Measurements from ENCODE around the gene UEVLD. TPM values are rescaled to one million over a fixed set of nuclear protein-coding genes. Genes with fewer than 3 reads are reported as not detected.

The UEVLD gene
- total RNA-seq, 4 donors from 2014 or later, result 19.5 to 37.9 (median 35.4) TPM

DNA sequence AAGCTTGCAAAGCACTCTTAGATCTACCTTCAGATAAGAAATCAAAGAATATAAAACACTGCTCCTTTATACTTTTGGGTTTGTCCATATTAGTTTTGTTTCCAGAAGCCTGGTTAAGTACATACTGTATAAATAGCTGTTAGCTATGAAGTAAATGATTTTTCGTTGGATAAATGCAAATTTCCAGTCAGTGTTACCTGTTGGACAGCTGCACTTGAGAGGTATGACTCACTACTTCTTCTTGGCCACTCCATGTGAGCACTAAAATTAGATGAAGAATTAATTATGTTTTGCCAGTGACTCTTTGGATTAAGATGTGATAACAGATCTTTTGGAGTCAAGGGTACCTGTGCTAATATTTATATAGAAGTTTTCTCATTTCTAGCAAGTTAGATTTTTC, 52.3 kb downstream of the UEVLD start:
- H3K4me1 ChIP-seq, result no peaks in the 10 kb centered on the region
- no peaks in the 10 kb centered on the region for H3K9me3 ChIP-seq
- no peak overlapping the region for H3K4me3 ChIP-seq (replicated peaks in 1 of 3)
- no peak overlapping the region for H3K27ac ChIP-seq
- WGBS, 2 donors, result 80 to 89% methylated on average over 1 of the region's 1 CpG
- no peaks in the 10 kb centered on the region for H3K27me3 ChIP-seq
- TF ChIP-seq POLR2A (IDR thresholded peaks at IDR 0.05), result no peak
- TF ChIP-seq, protein P1, sequence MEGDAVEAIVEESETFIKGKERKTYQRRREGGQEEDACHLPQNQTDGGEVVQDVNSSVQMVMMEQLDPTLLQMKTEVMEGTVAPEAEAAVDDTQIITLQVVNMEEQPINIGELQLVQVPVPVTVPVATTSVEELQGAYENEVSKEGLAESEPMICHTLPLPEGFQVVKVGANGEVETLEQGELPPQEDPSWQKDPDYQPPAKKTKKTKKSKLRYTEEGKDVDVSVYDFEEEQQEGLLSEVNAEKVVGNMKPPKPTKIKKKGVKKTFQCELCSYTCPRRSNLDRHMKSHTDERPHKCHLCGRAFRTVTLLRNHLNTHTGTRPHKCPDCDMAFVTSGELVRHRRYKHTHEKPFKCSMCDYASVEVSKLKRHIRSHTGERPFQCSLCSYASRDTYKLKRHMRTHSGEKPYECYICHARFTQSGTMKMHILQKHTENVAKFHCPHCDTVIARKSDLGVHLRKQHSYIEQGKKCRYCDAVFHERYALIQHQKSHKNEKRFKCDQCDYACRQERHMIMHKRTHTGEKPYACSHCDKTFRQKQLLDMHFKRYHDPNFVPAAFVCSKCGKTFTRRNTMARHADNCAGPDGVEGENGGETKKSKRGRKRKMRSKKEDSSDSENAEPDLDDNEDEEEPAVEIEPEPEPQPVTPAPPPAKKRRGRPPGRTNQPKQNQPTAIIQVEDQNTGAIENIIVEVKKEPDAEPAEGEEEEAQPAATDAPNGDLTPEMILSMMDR (IDR thresholded peaks at IDR 0.05), result no peak
- no peak for DNase-seq
- intact Hi-C loops (cut with DNase I), result loop anchor here (10.0 kb wide), 1 partner anchor 99 kb away; the partner anchor contains the start of gene SPTY2D1
- H3K36me3 ChIP-seq, result peaks cover 0 to 7% of the 10 kb centered on the region in 2 donors

DNA sequence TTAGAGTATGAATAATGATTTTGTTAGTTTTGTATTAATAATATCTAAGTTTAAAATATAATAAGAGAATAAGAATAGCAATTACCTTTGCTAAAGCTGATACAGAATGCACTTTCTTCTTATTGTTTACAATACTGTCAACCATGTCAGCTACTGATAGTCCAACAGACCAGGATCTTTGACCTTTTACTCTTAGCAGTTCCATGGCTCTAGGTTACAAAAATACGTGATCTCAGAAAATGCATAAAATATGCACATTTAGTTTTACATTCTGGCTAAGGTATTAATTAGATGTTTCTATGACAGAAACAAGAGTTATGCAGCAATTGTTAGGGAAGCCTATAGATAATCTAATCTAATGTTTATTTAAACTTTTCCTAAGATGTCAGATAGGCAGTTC, 54.3 kb downstream of the UEVLD start:
- no peak for TF ChIP-seq POLR2A (IDR thresholded peaks at IDR 0.05)
- TF ChIP-seq, protein P1 (IDR thresholded peaks at IDR 0.05), result no peak
- peaks cover 0 to 7% of the 10 kb centered on the region in 2 donors for H3K36me3 ChIP-seq
- WGBS, 2 donors, result 91 to 92% methylated on average over 1 of the region's 1 CpG
- H3K27ac ChIP-seq, result no peak overlapping the region
- no peaks in the 10 kb centered on the region for H3K4me1 ChIP-seq
- no peak overlapping the region for H3K4me3 ChIP-seq (replicated peaks in 1 of 3)
- no peak for DNase-seq
- no peaks in the 10 kb centered on the region for H3K27me3 ChIP-seq
- intact Hi-C loops (cut with DNase I), result loop anchor here (10.0 kb wide), 1 partner anchor 101 kb away; the partner anchor contains the start of gene SPTY2D1
- H3K9me3 ChIP-seq, result no peaks in the 10 kb centered on the region

DNA sequence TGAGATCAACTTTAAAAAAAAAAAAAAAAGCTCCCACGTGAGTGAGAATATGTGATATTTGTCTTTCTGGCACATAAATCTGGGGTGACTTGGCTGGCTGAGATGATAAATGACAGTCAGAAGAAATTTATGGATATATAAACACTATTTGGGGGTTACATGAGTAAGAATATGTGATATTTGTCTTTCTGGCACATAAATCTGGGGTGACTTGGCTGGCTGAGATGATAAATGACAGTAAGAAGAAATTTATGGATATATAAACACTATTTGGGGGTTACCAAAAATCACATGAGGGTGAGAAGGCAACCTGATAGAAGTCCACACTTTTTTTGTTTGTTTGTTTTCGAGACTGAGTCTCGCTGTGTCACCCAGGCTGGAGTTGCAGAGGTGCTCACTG, 55.2 kb downstream of the UEVLD start:
- Histone ChIP-seq H3K27me3 (no peaks in the 10 kb centered on the region), H3K4me1 (no peaks in the 10 kb centered on the region), H3K4me3 (replicated peaks in 1 of 3) (no peak overlapping the region), H3K27ac (no peak overlapping the region), H3K9me3 (no peaks in the 10 kb centered on the region), H3K36me3 (peaks cover 0 to 7% of the 10 kb centered on the region in 2 donors)
- no peak for TF ChIP-seq POLR2A (IDR thresholded peaks at IDR 0.05)
- TF ChIP-seq, protein P1 (IDR thresholded peaks at IDR 0.05), result no peak
- intact Hi-C loops (cut with DNase I), result loop anchor here (10.0 kb wide), 1 partner anchor 101 kb away; the partner anchor contains the start of gene SPTY2D1
- DNase-seq, result no peak
- WGBS, 2 donors, result 91 to 94% methylated on average over 3 of the region's 3 CpGs

DNA sequence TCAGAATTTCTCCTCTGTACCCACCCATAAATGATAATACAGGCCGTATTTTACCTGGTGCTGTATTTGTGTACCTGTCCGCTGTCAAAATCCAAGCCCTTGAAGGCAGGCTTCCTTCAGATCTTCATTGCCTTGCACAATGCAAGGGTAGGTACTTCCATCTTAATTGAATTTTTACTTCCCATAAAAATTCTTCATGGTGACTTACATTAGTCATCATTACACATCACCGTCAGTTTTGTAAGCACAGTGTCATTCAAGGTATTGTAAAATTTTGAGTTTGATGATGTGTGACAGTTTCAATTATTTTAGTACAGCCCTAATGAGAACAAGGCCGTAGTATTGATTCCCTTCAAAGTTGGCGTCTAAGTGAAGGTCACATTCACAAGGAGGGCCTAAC, 61.0 kb downstream of the UEVLD start:
- H3K4me1 ChIP-seq, result peaks cover 0 to 4% of the 10 kb centered on the region in 2 donors
- TF ChIP-seq POLR2A (IDR thresholded peaks at IDR 0.05), result no peak
- TF ChIP-seq, protein P1 (IDR thresholded peaks at IDR 0.05), result no peak
- DNase-seq, result no peak
- peak overlapping the region; percentile 89 to 93 (median 91) for H3K27ac ChIP-seq
- 36 to 46% methylated on average over 5 of the region's 5 CpGs for WGBS, 2 donors
- peak overlapping the region; percentile 77 to 87 (median 84) for H3K4me3 ChIP-seq (replicated peaks in 1 of 3)
- H3K9me3 ChIP-seq, result no peaks in the 10 kb centered on the region
- no peaks in the 10 kb centered on the region for H3K27me3 ChIP-seq
- H3K36me3 ChIP-seq, result no peaks in the 10 kb centered on the region
- intact Hi-C loops (cut with DNase I), result no loop called here

DNA sequence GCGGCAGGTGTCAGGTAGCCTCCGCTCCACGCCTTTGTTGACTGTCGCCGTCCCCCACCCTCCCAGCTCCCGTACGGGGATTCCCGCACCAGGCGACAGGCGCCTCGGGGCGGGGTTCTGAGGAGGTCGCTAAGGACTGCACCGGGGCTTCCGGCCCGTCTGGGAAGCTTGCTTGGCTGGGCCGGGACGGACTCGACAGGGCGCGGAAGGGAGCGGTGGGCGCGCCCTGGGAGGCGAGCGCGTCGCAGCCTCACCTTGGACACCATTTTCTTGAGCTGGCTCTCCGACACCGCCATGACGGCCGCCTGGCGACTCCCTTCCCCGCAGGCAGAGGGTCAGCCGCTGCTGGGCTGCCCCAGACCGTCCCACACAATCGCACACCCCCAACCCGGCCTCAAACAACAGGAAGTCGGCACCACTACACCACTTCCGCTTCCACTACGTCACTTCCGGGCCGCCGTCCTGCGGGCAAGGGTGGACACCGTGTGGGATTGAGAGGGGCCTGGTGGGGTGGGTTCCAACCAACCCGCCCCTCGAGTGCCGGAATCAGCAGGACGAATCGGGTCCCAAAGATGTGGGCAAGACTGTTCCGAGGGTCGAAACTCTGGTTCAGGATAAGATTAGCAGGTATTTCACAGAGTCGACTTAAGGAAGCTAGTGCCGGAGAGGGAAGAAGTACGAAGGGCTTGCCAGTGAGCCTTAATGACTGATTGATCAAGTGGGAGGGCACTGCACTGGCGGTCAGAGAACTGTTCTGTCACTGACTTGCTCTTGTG, 61.8 kb downstream of the UEVLD start, which contains the start of gene TSG101:
TSG101 (minus strand) TSS at position 422 of the 776 bp plus-strand sequence; CDS start at position 296, 126 bp downstream.
- 0% methylated on average over 21 to 26 of the region's 57 CpGs for WGBS, 2 donors
- Histone ChIP-seq H3K9me3 (no peaks in the 10 kb centered on the region), H3K27ac (peak within 1 kb of the TSS; percentile 89 to 93 (median 91)), H3K4me1 (peaks cover 0 to 4% of the 10 kb centered on the region in 2 donors), H3K36me3 (no peaks in the 10 kb centered on the region), H3K27me3 (no peaks in the 10 kb centered on the region), H3K4me3 (replicated peaks in 1 of 3) (peak within 1 kb of the TSS; percentile 77 to 87 (median 84))
- intact Hi-C loops (cut with DNase I), result no loop called here
- DNase-seq, result peak; percentile 93 to 96
- TF ChIP-seq POLR2A (IDR thresholded peaks at IDR 0.05), result peak; percentile 18 to 90
- TF ChIP-seq, protein P1 (IDR thresholded peaks at IDR 0.05), result no peak
